Glomerular endothelial cell (primary cell): ENCODE measurements around the gene SEMA5B. TPM values are rescaled to one million over a fixed set of nuclear protein-coding genes. Genes with fewer than 3 reads are reported as not detected.

Experiments used
- DNase-seq: peaks from one replicate; pipeline ENCODE4 v3.0.0-alpha.2; 2011; ENCODE audit warnings: low read depth, low spot score; ENCODE audit errors: extremely low read depth
- total RNA-seq: library from RNA; depleted of rRNA; stranded (reverse); fragments of >200 nt; gene quantifications from 2 replicates; pipeline ENCODE4 v1.2.3, GENCODE V29; 2015

SEMA5B gene
- total RNA-seq, 1 donor from 2014 or later: not detected

DNA sequence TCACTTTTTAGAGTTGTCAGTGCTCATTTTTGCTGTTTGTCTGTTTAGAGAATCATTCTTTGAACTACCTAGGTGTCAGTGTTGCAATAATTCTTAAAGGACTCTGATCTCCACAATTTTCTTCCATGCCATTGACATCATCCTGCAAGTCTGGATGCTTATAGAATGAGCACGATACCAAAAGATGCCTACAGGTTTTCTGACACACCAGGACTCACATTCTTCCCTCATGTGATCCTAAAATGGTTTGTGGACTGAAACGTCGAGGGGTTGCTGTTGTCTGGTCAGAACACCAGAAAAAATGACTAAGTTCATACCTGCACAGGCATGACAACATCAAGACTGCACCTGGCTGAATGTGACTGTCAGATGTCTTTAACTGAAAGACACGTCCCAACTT, 95.9 kb downstream of the SEMA5B start:
- DNase-seq: no peak

GRCh38 chr3:122930063-122930997, 97.2 kb downstream of the SEMA5B start:
- no peak for DNase-seq

GRCh38 chr3:122929188-122930062, 98.1 kb downstream of the SEMA5B start:
- DNase-seq: no peak

- DNase-seq: no peak
Measured at GRCh38 chr3:122928396-122929187, 99.0 kb downstream of the SEMA5B start.

- no peak for DNase-seq
Measured at GRCh38 chr3:122927726-122928125, 99.8 kb downstream of the SEMA5B start.

DNA sequence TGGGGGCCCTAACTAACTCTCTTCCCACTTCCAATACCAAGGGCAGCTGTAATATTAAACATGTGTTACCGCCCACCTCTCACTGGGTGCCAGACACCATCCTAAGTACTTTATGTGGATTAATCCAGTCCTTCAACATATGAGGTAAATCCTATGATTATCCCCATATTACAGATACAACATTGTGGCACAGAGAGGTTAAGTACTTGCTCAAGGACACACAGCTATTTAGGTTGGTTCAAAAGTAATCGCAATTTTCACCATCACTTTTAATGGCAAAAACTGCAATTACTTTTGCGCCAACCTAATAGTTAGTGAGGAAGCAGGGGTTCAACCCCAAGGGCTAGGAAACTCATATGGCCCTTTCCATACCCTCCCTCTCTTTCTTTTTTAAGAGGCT, 100.8 kb downstream of the SEMA5B start:
- DNase-seq: no peak

- DNase-seq: no peak
Measured at GRCh38 chr3:122926322-122926721, 101.2 kb downstream of the SEMA5B start.

- DNase-seq: no peak
Measured at GRCh38 chr3:122925756-122926155, 101.8 kb downstream of the SEMA5B start.

DNA sequence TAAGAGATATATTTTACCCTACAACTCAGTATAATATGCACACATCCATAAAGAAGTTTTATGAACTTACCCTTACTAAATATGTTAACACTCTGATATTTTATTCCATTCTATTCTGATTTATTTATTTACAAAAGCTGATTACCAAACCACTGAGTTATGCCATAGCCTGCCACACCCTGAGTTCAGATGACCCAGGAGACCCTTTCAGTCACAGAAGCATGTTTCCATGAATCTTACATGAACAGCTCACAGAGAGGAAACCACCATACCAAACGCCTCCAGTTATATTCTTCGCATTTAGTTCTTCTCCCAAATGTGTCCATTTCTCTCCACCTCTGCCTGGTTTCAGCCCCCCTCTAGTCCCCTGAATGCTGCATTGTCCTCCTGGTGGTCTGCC, 103.5 kb downstream of the SEMA5B start:
- DNase-seq: no peak

DNA sequence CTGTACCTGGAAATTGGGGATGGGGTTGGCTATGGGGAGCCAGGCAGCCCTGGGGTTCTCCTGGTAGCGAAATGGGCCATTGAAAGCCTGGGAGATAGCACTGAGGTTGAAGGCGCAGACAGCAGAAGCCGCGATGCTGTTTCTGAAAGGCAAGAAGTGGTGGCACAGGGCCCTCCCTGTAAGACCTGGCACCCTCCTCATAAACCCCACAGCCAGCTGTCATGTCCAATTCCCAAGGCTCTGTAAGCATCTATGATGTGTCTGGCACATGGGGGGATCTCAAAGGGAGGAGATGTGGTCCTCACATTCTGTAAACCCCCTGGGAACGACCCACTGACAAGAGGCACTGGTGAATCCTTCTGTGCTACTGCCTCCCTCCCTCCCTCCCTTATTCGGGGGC, 104.0 kb downstream of the SEMA5B start:
- no peak for DNase-seq

DNA sequence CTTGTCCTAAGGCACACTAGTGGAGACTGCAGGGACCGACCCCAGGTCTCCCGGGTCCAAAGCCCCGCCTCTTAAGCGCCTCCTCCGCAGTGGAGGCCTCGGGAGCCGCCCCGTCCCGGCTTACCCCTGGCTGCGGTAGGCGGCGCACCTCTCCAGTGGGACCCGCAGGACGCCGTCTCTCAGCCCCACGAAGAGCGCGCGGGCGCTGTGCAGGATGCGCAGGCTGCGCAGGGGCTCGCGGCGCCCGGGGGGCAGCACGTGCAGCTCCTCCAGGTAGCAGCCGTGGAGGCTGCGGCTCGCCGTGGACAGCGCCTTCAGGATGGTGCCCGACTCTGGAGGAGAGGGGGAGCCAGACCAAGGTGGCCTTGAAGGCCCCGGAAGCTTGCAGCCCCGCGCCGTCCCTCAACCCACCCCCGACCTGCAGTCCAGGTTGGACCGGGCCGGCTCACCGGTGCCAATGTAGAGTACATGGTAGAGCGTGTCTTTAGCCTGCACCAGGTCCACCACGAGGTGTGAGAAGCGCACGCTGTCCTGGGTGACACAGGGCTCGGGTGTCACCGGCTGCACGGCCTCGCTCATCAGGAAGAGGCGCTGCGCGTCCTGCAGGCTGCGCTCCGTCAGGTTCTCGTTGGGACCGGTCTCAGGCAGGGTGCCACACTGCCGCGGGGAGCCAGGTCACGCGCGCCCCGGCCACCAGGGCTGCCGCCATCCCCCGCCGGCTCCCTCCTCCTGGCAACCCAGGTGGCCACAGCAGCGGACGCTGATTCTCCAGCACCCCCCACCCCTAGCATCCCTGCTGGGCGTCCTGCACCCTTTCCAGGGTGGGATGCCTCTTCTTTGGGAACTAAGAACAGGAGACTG, 105.5 kb downstream of the SEMA5B start:
- DNase-seq: no peak

- DNase-seq: no peak
Measured at GRCh38 chr3:122920986-122921385, 106.6 kb downstream of the SEMA5B start.

DNA sequence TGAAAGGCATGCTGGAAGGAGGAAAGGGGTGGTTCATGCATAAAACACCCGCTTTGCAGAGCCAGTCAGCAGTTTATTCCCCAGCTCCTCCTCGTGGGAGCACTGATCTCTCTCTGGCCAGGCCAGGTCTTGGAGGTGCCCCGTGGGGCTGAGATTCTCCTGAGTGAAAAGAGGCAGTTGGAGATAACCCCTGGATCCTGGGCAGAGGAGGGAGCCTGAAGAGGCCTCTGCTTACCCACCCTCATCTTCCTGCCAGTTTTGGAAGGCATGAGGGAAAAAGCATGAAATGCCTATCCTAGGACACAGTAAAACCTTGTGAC, 108.3 kb downstream of the SEMA5B start:
- no peak for DNase-seq

GRCh38 chr3:122918576-122919290, 108.8 kb downstream of the SEMA5B start:
- DNase-seq: no peak

GRCh38 chr3:122917412-122917811, 110.2 kb downstream of the SEMA5B start:
- DNase-seq: no peak

GRCh38 chr3:122916580-122916979, 111.0 kb downstream of the SEMA5B start:
- no peak for DNase-seq

DNA sequence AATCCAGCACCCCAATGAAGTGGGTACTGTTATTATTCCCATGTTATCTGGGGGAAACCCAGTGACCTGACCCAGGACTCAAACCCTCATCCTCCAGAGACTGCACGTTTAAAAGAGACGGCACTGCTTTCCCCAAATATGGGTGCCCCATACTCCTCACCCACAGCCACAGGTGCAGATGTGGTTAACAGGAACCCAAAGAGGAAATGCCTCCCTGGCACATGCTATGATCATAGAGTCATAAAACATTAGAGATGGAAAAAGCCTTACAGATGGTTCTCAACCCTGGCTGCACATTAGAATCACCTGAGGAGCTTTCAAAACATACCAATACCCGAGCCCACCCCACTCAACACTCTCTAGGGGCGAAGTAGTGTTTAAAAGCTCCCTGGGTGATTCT, 111.5 kb downstream of the SEMA5B start:
- no peak for DNase-seq

GRCh38 chr3:122915300-122916055, 112.1 kb downstream of the SEMA5B start:
- no peak for DNase-seq
